ENCODE measurements around the gene IFI27L2. TPM values are rescaled to one million over a fixed set of nuclear protein-coding genes. Genes with fewer than 3 reads are reported as not detected.
A peak's percentile ranks its signal among the peaks of the same experiment; 100 is the strongest.

The IFI27L2 gene
- total and polyA plus RNA-seq, 2 donors (not counting 1 experiment from before 2014, with no cell fraction given): 91.4 to 225 TPM

- H3K4me1 ChIP-seq (ENCODE audit: control insufficient read depth, extremely low read depth, insufficient read depth, low read length): peaks cover 7% of the 10 kb centered on the region
- no peaks in the 10 kb centered on the region for H3K79me2 ChIP-seq (ENCODE audit: control insufficient read depth, insufficient read depth, low read length)
- H2AFZ ChIP-seq (ENCODE audit: low read length): no peak overlapping the region
- H3K4me2 ChIP-seq (ENCODE audit: extremely low read depth, insufficient read depth, low read length): no peak overlapping the region
- no peak overlapping the region for H3K27ac ChIP-seq (ENCODE audit: insufficient read depth, low read length)
- H3K36me3 ChIP-seq (ENCODE audit: control insufficient read depth, insufficient read depth, low read length): no peaks in the 10 kb centered on the region
- no peaks in the 10 kb centered on the region for H3K27me3 ChIP-seq (ENCODE audit: control insufficient read depth, insufficient read depth, low read length)
- no peaks in the 10 kb centered on the region for H4K20me1 ChIP-seq (ENCODE audit: control insufficient read depth, extremely low read depth, insufficient read depth, low read length)
- DNase-seq (ENCODE audit: low read depth in 2 of 2): no peak
- TF ChIP-seq EZH2 (IDR thresholded peaks at IDR 0.05; ENCODE audit: low read length, missing control alignments) (no peak), CTCF (conservative IDR thresholded peaks at IDR 0.05 in 1 of 2, IDR thresholded peaks at IDR 0.05 in 1 of 2; ENCODE audit: low read depth in 1 of 2, low read length in 2 of 2) (no peak)
- no peak overlapping the region for H3K4me3 ChIP-seq (replicated peaks in 1 of 4; ENCODE audit: control extremely low read depth in 1 of 4, insufficient read depth in 1 of 4, low read depth in 3 of 4, low read length in 4 of 4)
- H3K9me3 ChIP-seq (ENCODE audit: control insufficient read depth, insufficient read depth, low read depth, low read length): no peaks in the 10 kb centered on the region
- H3K9ac ChIP-seq (ENCODE audit: insufficient read depth, low read length): no peak overlapping the region
Measured at GRCh38 chr14:94097091-94097490, 32.3 kb downstream of the IFI27L2 start.

- H3K9me3 ChIP-seq (ENCODE audit: control insufficient read depth, insufficient read depth, low read depth, low read length): no peaks in the 10 kb centered on the region
- no peak overlapping the region for H3K9ac ChIP-seq (ENCODE audit: insufficient read depth, low read length)
- no peak overlapping the region for H2AFZ ChIP-seq (ENCODE audit: low read length)
- peaks cover 3% of the 10 kb centered on the region for H3K4me1 ChIP-seq (ENCODE audit: control insufficient read depth, extremely low read depth, insufficient read depth, low read length)
- no peak overlapping the region for H3K27ac ChIP-seq (ENCODE audit: insufficient read depth, low read length)
- no peak overlapping the region for H3K4me3 ChIP-seq (replicated peaks in 1 of 4; ENCODE audit: control extremely low read depth in 1 of 4, insufficient read depth in 1 of 4, low read depth in 3 of 4, low read length in 4 of 4)
- no peaks in the 10 kb centered on the region for H4K20me1 ChIP-seq (ENCODE audit: control insufficient read depth, extremely low read depth, insufficient read depth, low read length)
- no peaks in the 10 kb centered on the region for H3K27me3 ChIP-seq (ENCODE audit: control insufficient read depth, insufficient read depth, low read length)
- H3K79me2 ChIP-seq (ENCODE audit: control insufficient read depth, insufficient read depth, low read length): no peaks in the 10 kb centered on the region
- DNase-seq (ENCODE audit: low read depth in 2 of 2): no peak
- no peaks in the 10 kb centered on the region for H3K36me3 ChIP-seq (ENCODE audit: control insufficient read depth, insufficient read depth, low read length)
- no peak for TF ChIP-seq CTCF (conservative IDR thresholded peaks at IDR 0.05 in 1 of 2, IDR thresholded peaks at IDR 0.05 in 1 of 2; ENCODE audit: low read depth in 1 of 2, low read length in 2 of 2)
- no peak for TF ChIP-seq EZH2 (IDR thresholded peaks at IDR 0.05; ENCODE audit: low read length, missing control alignments)
- no peak overlapping the region for H3K4me2 ChIP-seq (ENCODE audit: extremely low read depth, insufficient read depth, low read length)
Measured at GRCh38 chr14:94093418-94093817, 36.0 kb downstream of the IFI27L2 start.

- H3K79me2 ChIP-seq (ENCODE audit: control insufficient read depth, insufficient read depth, low read length): no peaks in the 10 kb centered on the region
- no peak overlapping the region for H3K4me3 ChIP-seq (replicated peaks in 1 of 4; ENCODE audit: control extremely low read depth in 1 of 4, insufficient read depth in 1 of 4, low read depth in 3 of 4, low read length in 4 of 4)
- H4K20me1 ChIP-seq (ENCODE audit: control insufficient read depth, extremely low read depth, insufficient read depth, low read length): no peaks in the 10 kb centered on the region
- no peaks in the 10 kb centered on the region for H3K36me3 ChIP-seq (ENCODE audit: control insufficient read depth, insufficient read depth, low read length)
- no peaks in the 10 kb centered on the region for H3K27me3 ChIP-seq (ENCODE audit: control insufficient read depth, insufficient read depth, low read length)
- no peak overlapping the region for H3K4me2 ChIP-seq (ENCODE audit: extremely low read depth, insufficient read depth, low read length)
- no peaks in the 10 kb centered on the region for H3K9me3 ChIP-seq (ENCODE audit: control insufficient read depth, insufficient read depth, low read depth, low read length)
- no peak overlapping the region for H3K27ac ChIP-seq (ENCODE audit: insufficient read depth, low read length)
- H2AFZ ChIP-seq (ENCODE audit: low read length): no peak overlapping the region
- no peak overlapping the region for H3K9ac ChIP-seq (ENCODE audit: insufficient read depth, low read length)
- DNase-seq (ENCODE audit: low read depth in 2 of 2): peak in 1 of 2 donors; percentile 51
- peaks cover 5% of the 10 kb centered on the region for H3K4me1 ChIP-seq (ENCODE audit: control insufficient read depth, extremely low read depth, insufficient read depth, low read length)
- TF ChIP-seq EZH2 (IDR thresholded peaks at IDR 0.05; ENCODE audit: low read length, missing control alignments) (no peak), CTCF (conservative IDR thresholded peaks at IDR 0.05 in 1 of 2, IDR thresholded peaks at IDR 0.05 in 1 of 2; ENCODE audit: low read depth in 1 of 2, low read length in 2 of 2) (no peak)
Measured at GRCh38 chr14:94089479-94089878, 39.9 kb downstream of the IFI27L2 start.
